Measurements from ENCODE around the gene C9orf57. TPM values are rescaled to one million over a fixed set of nuclear protein-coding genes. Genes with fewer than 3 reads are reported as not detected.
A peak's percentile ranks its signal among the peaks of the same experiment; 100 is the strongest.

The C9orf57 gene
- total RNA-seq, 4 donors from 2014 or later: not detected

DNA sequence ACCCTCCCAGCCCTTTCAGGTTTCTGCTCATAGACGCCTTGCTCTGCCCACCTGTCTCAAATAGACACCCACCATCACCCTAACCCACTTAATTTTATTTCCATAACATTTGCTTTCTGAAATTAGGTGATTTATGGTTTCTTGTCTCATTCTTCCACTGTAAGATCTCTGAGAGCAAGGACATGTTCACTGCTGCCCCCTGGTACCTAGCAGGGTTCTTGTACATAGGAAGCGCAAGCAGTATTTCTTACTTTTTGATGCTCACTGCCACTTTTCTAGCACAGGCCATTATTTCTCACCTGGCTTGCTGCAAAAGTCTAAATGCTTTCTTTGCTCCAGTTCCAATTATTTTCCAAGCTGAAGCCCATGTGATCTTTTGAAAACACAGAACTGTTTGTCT, 16.8 kb downstream of the C9orf57 start:
- Histone ChIP-seq H3K27me3 (no peaks in the 10 kb centered on the region), H3K4me3 (no peak overlapping the region), H3K27ac (no peak overlapping the region), H3K9me3 (no peaks in the 10 kb centered on the region), H3K36me3 (no peaks in the 10 kb centered on the region), H3K4me1 (no peaks in the 10 kb centered on the region)
- WGBS, 2 donors: 91 to 95% methylated on average over 2 of the region's 2 CpGs
- DNase-seq (ENCODE audit: low spot score in 2 of 2): no peak
- TF ChIP-seq EP300 (IDR thresholded peaks at IDR 0.05): no peak
- no peak for TF ChIP-seq POLR2A (IDR thresholded peaks at IDR 0.05)
- no peak for TF ChIP-seq CTCF (IDR thresholded peaks at IDR 0.05)

DNA sequence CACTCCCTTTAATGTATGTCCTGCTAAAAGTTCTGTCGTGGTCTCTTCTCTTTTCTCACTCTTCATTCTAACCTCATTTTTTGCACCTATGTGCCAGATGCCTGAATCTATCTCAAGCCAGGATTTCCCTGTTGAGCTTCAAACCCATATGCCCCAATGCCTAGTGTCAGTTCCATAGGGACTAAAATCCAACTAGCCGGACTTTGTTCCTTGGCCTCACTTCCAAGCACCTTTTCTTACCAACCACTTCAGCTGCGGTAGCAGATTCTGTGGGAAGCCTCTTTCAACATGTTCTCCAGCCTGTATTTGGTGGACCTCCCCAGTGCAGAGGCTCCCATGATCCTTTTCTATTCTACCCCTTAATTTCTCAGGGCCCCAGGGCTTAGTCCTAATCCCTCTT, 17.5 kb downstream of the C9orf57 start:
- Histone ChIP-seq H3K4me3 (no peak overlapping the region), H3K9me3 (no peaks in the 10 kb centered on the region), H3K36me3 (no peaks in the 10 kb centered on the region), H3K27ac (no peak overlapping the region), H3K4me1 (no peaks in the 10 kb centered on the region), H3K27me3 (no peaks in the 10 kb centered on the region)
- TF ChIP-seq POLR2A (IDR thresholded peaks at IDR 0.05) (no peak), CTCF (IDR thresholded peaks at IDR 0.05) (no peak), EP300 (IDR thresholded peaks at IDR 0.05) (no peak)
- WGBS, 2 donors: 84 to 88% methylated on average over 3 of the region's 3 CpGs
- DNase-seq (ENCODE audit: low spot score in 2 of 2): no peak

GRCh38 chr9:72041775-72042194, 18.6 kb downstream of the C9orf57 start:
- DNase-seq (ENCODE audit: low spot score in 2 of 2): peak in 1 of 2 donors; percentile 21
- TF ChIP-seq POLR2A (IDR thresholded peaks at IDR 0.05) (no peak), CTCF (IDR thresholded peaks at IDR 0.05) (no peak), EP300 (IDR thresholded peaks at IDR 0.05) (no peak)
- H3K9me3 ChIP-seq: no peaks in the 10 kb centered on the region
- H3K36me3 ChIP-seq: no peaks in the 10 kb centered on the region
- no peak overlapping the region for H3K4me3 ChIP-seq
- H3K27ac ChIP-seq: no peak overlapping the region
- WGBS, 2 donors: 20 to 22% methylated on average over 7 of the region's 7 CpGs
- no peaks in the 10 kb centered on the region for H3K27me3 ChIP-seq
- no peaks in the 10 kb centered on the region for H3K4me1 ChIP-seq

DNA sequence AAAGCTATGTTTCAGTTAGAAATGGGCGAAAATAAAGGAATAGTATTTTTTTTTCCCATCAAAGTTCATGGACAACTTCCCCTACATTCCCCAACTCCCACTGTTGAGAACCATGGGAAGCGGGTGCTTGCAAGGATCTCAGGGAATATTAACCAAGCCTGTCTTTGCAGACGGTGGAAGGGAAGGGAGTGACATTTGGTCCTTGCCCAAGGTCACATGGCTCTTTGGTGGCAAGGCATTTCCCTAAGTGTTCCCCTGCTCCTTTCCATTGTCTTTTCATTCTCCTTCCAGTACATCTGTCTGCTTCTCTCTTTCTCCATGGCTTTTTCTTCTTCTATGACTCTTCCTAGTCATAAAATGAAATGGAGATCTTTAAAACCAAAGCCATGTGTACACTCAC, 19.0 kb downstream of the C9orf57 start:
- Histone ChIP-seq H3K27me3 (no peaks in the 10 kb centered on the region), H3K9me3 (no peaks in the 10 kb centered on the region), H3K36me3 (no peaks in the 10 kb centered on the region), H3K4me3 (no peak overlapping the region), H3K4me1 (no peaks in the 10 kb centered on the region), H3K27ac (no peak overlapping the region)
- 68 to 73% methylated on average over 3 of the region's 3 CpGs for WGBS, 2 donors
- no peak for DNase-seq (ENCODE audit: low spot score in 2 of 2)
- TF ChIP-seq CTCF (IDR thresholded peaks at IDR 0.05): no peak

GRCh38 chr9:72039532-72039931, 20.9 kb downstream of the C9orf57 start:
- H3K4me3 ChIP-seq: no peak overlapping the region
- 85% methylated on average over 8 of the region's 8 CpGs for WGBS, 2 donors
- H3K27me3 ChIP-seq: no peaks in the 10 kb centered on the region
- DNase-seq (ENCODE audit: low spot score in 2 of 2): no peak
- H3K27ac ChIP-seq: no peak overlapping the region
- no peaks in the 10 kb centered on the region for H3K36me3 ChIP-seq
- H3K4me1 ChIP-seq: no peaks in the 10 kb centered on the region
- no peak for TF ChIP-seq POLR2A (IDR thresholded peaks at IDR 0.05)
- no peak for TF ChIP-seq CTCF (IDR thresholded peaks at IDR 0.05)
- TF ChIP-seq EP300 (IDR thresholded peaks at IDR 0.05): no peak
- no peaks in the 10 kb centered on the region for H3K9me3 ChIP-seq
